ENCODE results near the gene RILPL2.
"Not testable (repeated sequence)": the region's sequence is repeated elsewhere in the genome, so short reads cannot be mapped to it uniquely, and the experiment has no call there.

RILPL2 gene

GRCh38 chr12:123382684-123383083, 53.8 kb downstream of the RILPL2 start:
- DNase-seq (ENCODE audit: low spot score), result no peak

GRCh38 chr12:123379391-123379790, 57.1 kb downstream of the RILPL2 start:
- no peak for DNase-seq (ENCODE audit: low spot score)

- not testable (repeated sequence) for DNase-seq (ENCODE audit: low spot score)
Measured at GRCh38 chr12:123372415-123372814, 64.1 kb downstream of the RILPL2 start.

- not testable (repeated sequence) for DNase-seq (ENCODE audit: low spot score)
Measured at GRCh38 chr12:123371667-123372368, 64.7 kb downstream of the RILPL2 start.

GRCh38 chr12:123369229-123369628, 67.3 kb downstream of the RILPL2 start:
- DNase-seq (ENCODE audit: low spot score), result no peak

GRCh38 chr12:123368431-123368830, 68.1 kb downstream of the RILPL2 start:
- DNase-seq (ENCODE audit: low spot score), result not testable (repeated sequence)

- DNase-seq (ENCODE audit: low spot score), result no peak
Measured at GRCh38 chr12:123367511-123367910, 69.0 kb downstream of the RILPL2 start.

Measured in pons (tissue), 1 donor.